Activated T-helper 2 cell treated with anti-CD3 and anti-CD28 coated beads, Interferon-gamma antibody, Interleukin-2, Interleukin-4, amounts not matched to agents 10 μg/mL and 5 μg/mL and 100 μg/mL, durations not matched to agents 14 hours and 24 hours and 36 hours (primary cell): ENCODE measurements around the gene NMNAT3. TPM values are rescaled to one million over a fixed set of nuclear protein-coding genes. Genes with fewer than 3 reads are reported as not detected.

Experiments used
- DNase-seq: peaks from one replicate; pipeline ENCODE4 v3.0.0; 2021; ENCODE audit warnings: low spot score
- H3K27ac Mint-ChIP-seq: one replicate; pipeline ENCODE4 v1.8.0; 2021; ENCODE audit warnings: mixed read lengths
- H3K27me3 Mint-ChIP-seq: one replicate; pipeline ENCODE4 v1.8.0; 2021; ENCODE audit warnings: low read depth, mixed read lengths
- H3K36me3 Mint-ChIP-seq: one replicate; pipeline ENCODE4 v1.8.0; 2021; ENCODE audit warnings: low read depth, mixed read lengths
- H3K4me1 Mint-ChIP-seq: one replicate; pipeline ENCODE4 v1.8.0; 2021; ENCODE audit warnings: low read depth, mixed read lengths
- H3K4me3 Mint-ChIP-seq: one replicate; pipeline ENCODE4 v1.8.0; 2021; ENCODE audit warnings: low read depth, mild to moderate bottlenecking, moderate library complexity, mixed read lengths
- H3K9me3 Mint-ChIP-seq: one replicate; pipeline ENCODE4 v1.8.0; 2021; ENCODE audit warnings: mixed read lengths
- intact Hi-C: fragments of 100-400 bp; cut with micrococcal nuclease; formaldehyde crosslinking; loops from one replicate; pipeline ENCODE4 v1.15.1; 2023
- total RNA-seq: library from RNA; stranded (reverse); gene quantifications from 2 replicates; pipeline ENCODE4 v1.2.3, GENCODE V29; 2022

The NMNAT3 gene
- 0.43 and 1.3 TPM in 2 replicates for total RNA-seq

- H3K27me3 Mint-ChIP-seq, result peaks cover 20% of the 10 kb centered on the region
- peak; percentile 69 for DNase-seq
- intact Hi-C loops, result loop anchor here (5.0 kb wide), 1 partner anchor 290 kb away; the partner anchor contains the start of gene COPB2
- no peak within 1 kb of the TSS for H3K27ac Mint-ChIP-seq
- peaks cover 4% of the 10 kb centered on the region for H3K4me1 Mint-ChIP-seq
- H3K4me3 Mint-ChIP-seq, result peak within 1 kb of the TSS; percentile 74
- no peaks in the 10 kb centered on the region for H3K9me3 Mint-ChIP-seq
- H3K36me3 Mint-ChIP-seq, result no peaks in the 10 kb centered on the region
Measured at GRCh38 chr3:139677388-139678155, at the start of gene NMNAT3. Gene NMNAT3, minus strand, starts transcription at chr3:139677972. Its CDS starts 50,248 bp downstream, at chr3:139627724.

DNA sequence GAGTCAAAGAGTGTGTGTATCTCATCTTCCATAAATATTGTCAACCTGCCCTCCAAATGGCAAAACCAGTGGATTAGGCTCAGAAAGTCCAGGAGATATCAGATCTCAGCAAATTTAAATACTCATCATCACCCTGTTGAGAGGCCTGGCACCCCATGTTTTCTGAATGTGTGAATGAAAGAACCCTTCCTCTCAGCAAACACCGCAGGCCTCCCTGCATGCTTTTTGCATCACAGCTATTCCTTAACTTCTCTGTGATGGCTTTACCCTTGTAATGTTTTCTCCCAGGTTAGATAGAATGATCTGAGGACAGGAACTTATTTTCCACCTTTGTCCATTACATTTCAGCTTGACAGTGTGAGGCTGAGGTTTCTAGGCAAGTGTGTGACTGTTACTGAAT is 43.6 kb upstream of the NMNAT3 start:
- Mint-ChIP-seq H3K4me3 (no peak overlapping the region), H3K4me1 (no peaks in the 10 kb centered on the region), H3K27ac (no peak overlapping the region), H3K27me3 (peaks cover 3% of the 10 kb centered on the region), H3K9me3 (no peaks in the 10 kb centered on the region), H3K36me3 (no peaks in the 10 kb centered on the region)
- no peak for DNase-seq
- intact Hi-C loops, result no loop called here

DNA sequence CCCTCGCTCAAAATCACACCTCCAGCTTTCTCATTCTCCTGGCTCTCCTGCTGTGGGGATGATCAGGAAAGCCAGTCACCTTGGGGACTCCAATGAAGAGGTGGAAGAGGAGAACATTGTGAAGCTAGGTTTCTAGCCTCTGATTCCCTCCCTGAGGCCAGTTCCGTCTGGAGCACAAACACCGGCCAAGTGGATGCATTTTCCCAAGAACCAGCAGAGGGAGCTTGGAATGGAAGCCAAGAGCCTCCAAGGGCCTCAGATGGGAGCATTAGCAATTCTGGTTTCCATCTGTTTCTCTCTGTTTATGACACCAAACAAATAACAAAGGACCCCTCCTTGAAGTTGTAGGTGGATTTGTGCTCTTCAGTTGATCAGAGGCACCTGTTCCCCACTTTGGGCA is 40.6 kb upstream of the NMNAT3 start:
- no peak overlapping the region for H3K27ac Mint-ChIP-seq
- H3K36me3 Mint-ChIP-seq, result no peaks in the 10 kb centered on the region
- intact Hi-C loops, result no loop called here
- DNase-seq, result no peak
- no peak overlapping the region for H3K4me3 Mint-ChIP-seq
- no peaks in the 10 kb centered on the region for H3K9me3 Mint-ChIP-seq
- peaks cover 2% of the 10 kb centered on the region for H3K27me3 Mint-ChIP-seq
- H3K4me1 Mint-ChIP-seq, result no peaks in the 10 kb centered on the region

DNA sequence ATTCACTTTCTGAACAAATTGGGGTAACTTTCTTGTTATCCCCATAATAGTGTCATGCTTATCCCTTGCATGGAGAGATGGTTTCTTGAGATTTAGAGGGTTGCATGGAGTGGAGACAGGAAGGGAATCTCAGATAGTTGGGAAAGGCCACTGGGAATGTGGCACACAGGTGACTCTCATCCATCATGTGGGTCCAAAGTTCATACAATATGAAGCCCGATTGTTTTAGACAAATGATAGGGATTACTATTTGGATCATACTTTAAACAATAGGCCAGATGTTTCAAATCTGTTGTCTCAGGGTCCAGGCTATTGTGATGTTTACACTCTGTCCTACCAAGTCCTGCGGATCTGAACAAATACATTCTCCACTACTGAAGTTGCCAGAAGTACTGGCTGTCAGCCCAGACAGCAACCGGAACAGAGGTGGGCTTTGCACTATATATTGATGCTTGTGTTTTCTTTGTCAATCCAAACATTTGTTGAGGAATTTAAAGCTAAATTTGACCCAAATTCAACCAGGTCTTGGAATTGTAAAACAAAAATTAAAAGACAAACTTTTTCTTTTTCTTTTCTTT is 39.2 kb upstream of the NMNAT3 start:
- DNase-seq, result no peak
- Mint-ChIP-seq H3K36me3 (no peaks in the 10 kb centered on the region), H3K27ac (no peak overlapping the region), H3K4me1 (no peaks in the 10 kb centered on the region), H3K9me3 (no peaks in the 10 kb centered on the region), H3K4me3 (no peak overlapping the region), H3K27me3 (peaks cover 2% of the 10 kb centered on the region)
- intact Hi-C loops, result no loop called here

GRCh38 chr3:139715743-139716360 is 38.1 kb upstream of the NMNAT3 start:
- no peak overlapping the region for H3K4me3 Mint-ChIP-seq
- no peak for DNase-seq
- H3K9me3 Mint-ChIP-seq, result no peaks in the 10 kb centered on the region
- no peaks in the 10 kb centered on the region for H3K36me3 Mint-ChIP-seq
- H3K27ac Mint-ChIP-seq, result no peak overlapping the region
- peaks cover 2% of the 10 kb centered on the region for H3K27me3 Mint-ChIP-seq
- intact Hi-C loops, result no loop called here
- no peaks in the 10 kb centered on the region for H3K4me1 Mint-ChIP-seq

DNA sequence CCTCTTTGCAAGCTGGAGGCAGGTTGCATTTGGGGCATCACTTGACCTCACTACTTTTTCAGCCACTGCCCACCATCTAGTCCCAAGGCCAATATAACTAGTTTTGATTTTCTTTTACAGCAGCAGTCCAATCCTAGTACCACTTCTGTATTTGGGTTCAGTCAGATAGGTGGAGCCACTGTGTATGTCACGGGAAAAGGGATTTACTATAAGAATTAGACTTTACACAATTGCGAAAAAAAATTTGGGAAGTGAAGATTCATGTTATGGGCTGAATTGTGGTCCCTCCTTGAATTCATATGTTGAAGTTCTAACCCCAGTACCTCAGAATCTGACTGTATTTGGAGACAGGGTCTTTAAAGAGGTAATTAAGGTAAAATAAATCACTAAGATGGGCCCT is 37.4 kb upstream of the NMNAT3 start:
- Mint-ChIP-seq H3K9me3 (no peaks in the 10 kb centered on the region), H3K27ac (no peak overlapping the region), H3K36me3 (no peaks in the 10 kb centered on the region), H3K4me3 (no peak overlapping the region), H3K27me3 (peaks cover 2% of the 10 kb centered on the region), H3K4me1 (no peaks in the 10 kb centered on the region)
- intact Hi-C loops, result no loop called here
- DNase-seq, result no peak

GRCh38 chr3:139710212-139710611 is 32.4 kb upstream of the NMNAT3 start:
- Mint-ChIP-seq H3K27me3 (no peaks in the 10 kb centered on the region), H3K4me3 (no peak overlapping the region), H3K36me3 (no peaks in the 10 kb centered on the region), H3K4me1 (no peaks in the 10 kb centered on the region), H3K27ac (no peak overlapping the region), H3K9me3 (no peaks in the 10 kb centered on the region)
- intact Hi-C loops, result no loop called here
- DNase-seq, result no peak

DNA sequence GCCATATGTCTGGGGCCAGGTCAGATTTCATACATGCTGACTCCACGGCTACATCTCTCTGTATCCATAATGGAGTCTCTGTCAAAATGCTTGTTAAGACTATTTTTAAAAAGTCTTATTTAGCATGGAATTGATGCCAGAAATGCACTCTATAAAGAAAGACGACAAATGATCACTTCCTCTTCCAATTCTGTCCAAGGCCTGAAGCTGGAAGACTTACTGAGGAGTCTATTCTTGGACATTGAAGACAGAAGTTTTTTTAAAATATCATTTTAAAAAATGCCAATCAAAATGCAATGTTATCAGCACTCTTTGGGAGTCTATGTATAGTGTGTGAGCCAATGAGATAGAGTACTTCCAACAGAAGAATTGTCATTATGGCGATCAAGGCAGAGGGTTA is 27.9 kb upstream of the NMNAT3 start:
- Mint-ChIP-seq H3K27me3 (no peaks in the 10 kb centered on the region), H3K9me3 (no peaks in the 10 kb centered on the region), H3K4me1 (no peaks in the 10 kb centered on the region), H3K36me3 (no peaks in the 10 kb centered on the region), H3K4me3 (no peak overlapping the region), H3K27ac (no peak overlapping the region)
- no peak for DNase-seq
- intact Hi-C loops, result no loop called here

DNA sequence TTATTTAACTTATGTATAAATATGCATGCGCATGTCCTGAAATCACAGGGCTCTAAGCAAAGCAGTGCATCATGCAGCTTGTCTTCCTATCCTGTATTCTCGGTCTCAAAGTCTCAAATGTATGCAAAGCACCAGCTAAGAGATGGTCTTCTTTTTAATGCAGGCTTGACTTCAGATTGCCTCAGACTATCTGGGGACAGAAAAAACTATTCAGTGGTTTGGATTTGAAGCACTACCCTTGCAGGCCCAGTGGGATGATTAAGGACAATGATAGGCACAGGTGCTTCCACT is 18.5 kb upstream of the NMNAT3 start:
- DNase-seq, result no peak
- Mint-ChIP-seq H3K27me3 (peaks cover 2% of the 10 kb centered on the region), H3K4me3 (no peak overlapping the region), H3K4me1 (no peaks in the 10 kb centered on the region), H3K36me3 (no peaks in the 10 kb centered on the region), H3K9me3 (no peaks in the 10 kb centered on the region), H3K27ac (no peak overlapping the region)
- intact Hi-C loops, result no loop called here

- H3K4me3 Mint-ChIP-seq, result no peak overlapping the region
- no peak for DNase-seq
- no peaks in the 10 kb centered on the region for H3K9me3 Mint-ChIP-seq
- H3K36me3 Mint-ChIP-seq, result no peaks in the 10 kb centered on the region
- no peak overlapping the region for H3K27ac Mint-ChIP-seq
- no peaks in the 10 kb centered on the region for H3K4me1 Mint-ChIP-seq
- peaks cover 2% of the 10 kb centered on the region for H3K27me3 Mint-ChIP-seq
- intact Hi-C loops, result no loop called here
Measured at GRCh38 chr3:139695426-139696313, 17.9 kb upstream of the NMNAT3 start.

GRCh38 chr3:139695007-139695406 is 17.2 kb upstream of the NMNAT3 start:
- Mint-ChIP-seq H3K4me1 (no peaks in the 10 kb centered on the region), H3K27ac (no peak overlapping the region), H3K4me3 (no peak overlapping the region), H3K9me3 (no peaks in the 10 kb centered on the region), H3K27me3 (no peaks in the 10 kb centered on the region), H3K36me3 (no peaks in the 10 kb centered on the region)
- intact Hi-C loops, result no loop called here
- no peak for DNase-seq

DNA sequence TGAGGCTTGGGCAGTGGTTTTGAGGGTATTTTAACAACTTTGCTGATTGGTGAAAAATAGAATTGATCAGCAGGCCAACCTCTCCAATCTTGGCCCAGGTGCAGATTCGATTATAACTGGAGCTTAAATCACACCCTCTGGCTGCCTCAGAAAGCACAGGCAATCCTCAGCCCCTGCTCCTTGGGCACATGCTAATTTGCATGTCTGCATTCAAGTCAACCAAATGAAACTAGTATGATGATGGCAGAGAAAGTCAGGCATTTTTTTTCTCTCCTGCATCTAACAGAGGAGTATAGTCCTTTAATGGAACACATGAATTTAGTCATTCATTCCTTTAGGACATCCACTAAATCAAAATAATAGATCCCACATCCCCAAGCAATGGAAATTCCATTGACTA is 16.8 kb upstream of the NMNAT3 start:
- Mint-ChIP-seq H3K27ac (no peak overlapping the region), H3K36me3 (no peaks in the 10 kb centered on the region), H3K4me3 (no peak overlapping the region), H3K4me1 (no peaks in the 10 kb centered on the region), H3K27me3 (no peaks in the 10 kb centered on the region), H3K9me3 (no peaks in the 10 kb centered on the region)
- DNase-seq, result no peak
- intact Hi-C loops, result no loop called here

- intact Hi-C loops, result no loop called here
- H3K27me3 Mint-ChIP-seq, result peaks cover 6% of the 10 kb centered on the region
- H3K4me3 Mint-ChIP-seq, result no peak overlapping the region
- no peaks in the 10 kb centered on the region for H3K9me3 Mint-ChIP-seq
- no peak overlapping the region for H3K27ac Mint-ChIP-seq
- no peaks in the 10 kb centered on the region for H3K4me1 Mint-ChIP-seq
- DNase-seq, result no peak
- no peaks in the 10 kb centered on the region for H3K36me3 Mint-ChIP-seq
Measured at GRCh38 chr3:139691619-139692018, 13.8 kb upstream of the NMNAT3 start.
